GM18499 (cell line): ENCODE measurements around the gene GGN.
"Not testable (repeated sequence)": the region's sequence is repeated elsewhere in the genome, so short reads cannot be mapped to it uniquely, and the experiment has no call there.

Experiments used
- ATAC-seq: cut with Tn5 transposase; IDR thresholded peaks from one replicate; pipeline ENCODE4 v1.9.1; 2021; ENCODE audit warnings: moderate number of reproducible peaks; ENCODE audit not compliant: insufficient read depth, unreplicated experiment

The GGN gene, protein sequence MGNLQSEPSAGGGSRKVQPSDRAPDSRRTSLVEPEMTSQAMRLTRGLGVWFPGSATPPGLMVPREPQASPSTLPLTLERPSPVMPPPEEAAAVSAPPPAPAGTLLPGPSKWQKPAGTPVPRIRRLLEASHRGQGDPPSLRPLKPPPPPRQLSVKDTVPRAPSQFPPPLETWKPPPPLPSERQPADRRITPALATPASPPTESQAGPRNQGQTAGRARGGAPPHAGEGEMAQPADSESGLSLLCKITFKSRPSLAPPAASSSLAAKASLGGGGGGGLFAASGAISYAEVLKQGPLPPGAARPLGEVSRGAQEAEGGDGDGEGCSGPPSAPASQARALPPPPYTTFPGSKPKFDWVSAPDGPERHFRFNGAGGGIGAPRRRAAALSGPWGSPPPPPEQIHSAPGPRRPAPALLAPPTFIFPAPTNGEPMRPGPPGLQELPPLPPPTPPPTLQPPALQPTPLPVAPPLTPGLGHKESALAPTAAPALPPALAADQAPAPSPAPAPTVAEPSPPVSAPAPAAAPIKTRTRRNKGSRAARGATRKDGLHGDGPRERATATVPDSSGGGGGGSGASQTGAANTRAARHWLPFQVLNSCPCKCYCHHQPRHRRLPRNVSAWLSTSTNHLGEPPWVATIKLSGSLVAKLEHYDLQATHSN

DNA sequence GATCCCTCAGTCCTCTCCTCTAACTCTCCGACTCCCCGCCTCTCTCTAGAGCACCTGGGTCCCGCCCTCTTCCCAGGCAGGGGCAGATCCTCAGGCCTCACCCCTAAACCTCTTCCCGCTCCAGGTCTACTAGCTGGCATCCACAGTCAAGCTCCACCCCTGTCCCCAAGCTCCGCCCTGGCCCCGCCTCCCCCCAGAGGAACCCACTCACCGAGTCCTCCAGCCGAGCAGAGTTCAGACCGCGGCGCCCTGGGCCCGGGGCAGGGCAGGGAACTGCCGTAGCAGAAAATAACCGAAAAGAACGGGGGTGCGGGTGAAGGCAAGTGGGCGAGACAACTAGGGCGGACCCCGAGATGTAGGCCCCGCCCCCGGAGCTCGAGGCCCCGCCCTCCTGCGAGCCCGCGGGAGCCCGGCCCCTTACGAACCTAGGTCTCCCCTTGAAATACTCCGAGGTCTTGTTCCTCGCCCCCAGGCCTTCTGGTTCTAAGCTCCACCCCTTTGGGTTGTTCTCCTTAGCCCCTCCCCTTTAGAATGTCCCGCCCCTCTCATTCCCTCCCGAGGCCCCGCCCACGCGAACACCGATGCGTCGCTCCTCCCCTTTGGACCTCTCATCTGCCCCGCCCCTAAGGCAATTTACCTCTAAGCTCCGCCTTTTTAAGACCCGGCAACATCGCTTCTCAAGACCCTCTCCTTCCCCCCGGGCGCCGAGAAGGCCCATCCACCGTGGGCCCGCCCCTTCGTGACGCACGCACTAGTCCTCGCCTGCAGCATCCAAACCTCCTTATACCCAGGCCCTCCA is at the start of gene GGN:
GGN (minus strand) TSS at position 485 of the 799 bp plus-strand sequence. CDS start 773 bp downstream, outside the sequence.
- no peak for ATAC-seq

DNA sequence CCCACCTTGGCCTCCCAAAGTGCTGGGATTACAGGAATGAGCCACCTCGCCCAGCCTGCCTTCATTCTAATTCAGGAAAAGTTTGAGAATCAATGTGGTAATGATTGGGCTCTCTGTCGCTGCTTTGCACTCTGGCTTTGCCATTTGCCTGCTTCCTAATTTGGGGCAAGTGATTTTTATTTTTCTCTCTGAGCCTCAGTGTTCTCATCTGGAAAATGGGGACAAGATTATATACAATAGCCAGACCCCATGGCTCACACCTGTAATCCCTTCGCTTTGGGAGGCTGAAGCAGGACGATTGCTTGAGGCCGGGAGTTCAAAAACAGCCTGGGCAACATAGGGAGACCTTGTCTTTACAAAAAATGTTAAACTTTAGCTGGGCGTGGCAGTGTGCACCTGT is 49.5 kb upstream of the GGN start:
- ATAC-seq = no peak

DNA sequence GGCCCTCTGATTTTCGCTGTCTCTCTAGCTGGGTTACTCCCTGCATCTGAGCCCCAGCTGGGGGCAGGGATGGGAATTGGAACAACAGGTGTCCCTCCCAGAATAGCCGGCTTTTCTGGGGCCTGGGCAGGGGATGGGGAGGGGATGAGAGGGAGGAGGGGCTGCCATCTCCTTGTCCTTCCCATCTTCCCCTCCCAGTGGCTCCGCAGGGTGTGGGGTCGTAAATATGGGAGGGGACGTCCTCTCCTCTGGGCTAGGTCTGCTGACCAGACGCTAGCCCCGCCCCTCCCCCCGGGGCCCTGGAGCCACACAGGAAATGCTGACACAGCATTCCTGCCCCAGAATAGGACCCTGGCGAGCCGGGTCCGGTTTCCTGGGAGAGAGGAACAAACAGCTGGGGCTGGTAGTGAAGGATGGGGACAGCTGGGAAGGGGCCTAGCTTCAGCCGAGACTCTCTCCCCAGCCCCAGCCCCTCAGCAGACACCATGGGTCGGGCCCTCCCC is 46.8 kb upstream of the GGN start:
- ATAC-seq = no peak

DNA sequence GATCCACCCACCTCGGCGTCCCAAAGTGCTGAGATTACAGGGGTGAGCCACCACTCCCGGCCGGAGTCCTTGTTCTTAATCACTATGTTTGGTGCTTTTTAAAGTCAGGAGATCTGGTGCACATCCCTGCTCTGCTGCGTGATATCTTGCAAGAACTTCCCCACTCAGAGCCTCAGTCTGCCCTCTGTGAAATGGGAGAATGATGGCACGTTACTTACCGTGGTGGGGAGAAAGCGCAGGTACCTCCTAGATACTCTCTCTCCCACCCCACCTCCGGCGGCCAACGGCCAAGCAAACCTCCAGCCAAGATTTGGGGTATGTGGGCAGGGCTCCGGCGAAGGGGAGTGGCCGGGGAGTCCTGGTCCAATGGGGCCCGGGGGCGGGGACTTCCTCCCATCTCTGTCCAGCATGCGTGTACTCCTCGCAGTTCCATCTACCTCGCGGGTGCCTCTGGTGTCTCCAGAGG is 45.5 kb upstream of the GGN start, which contains the start of gene RYR1:
RYR1 (plus strand) TSS at position 424 of the 466 bp plus-strand sequence. CDS start 139 bp downstream, outside the sequence.
- ATAC-seq = no peak

DNA sequence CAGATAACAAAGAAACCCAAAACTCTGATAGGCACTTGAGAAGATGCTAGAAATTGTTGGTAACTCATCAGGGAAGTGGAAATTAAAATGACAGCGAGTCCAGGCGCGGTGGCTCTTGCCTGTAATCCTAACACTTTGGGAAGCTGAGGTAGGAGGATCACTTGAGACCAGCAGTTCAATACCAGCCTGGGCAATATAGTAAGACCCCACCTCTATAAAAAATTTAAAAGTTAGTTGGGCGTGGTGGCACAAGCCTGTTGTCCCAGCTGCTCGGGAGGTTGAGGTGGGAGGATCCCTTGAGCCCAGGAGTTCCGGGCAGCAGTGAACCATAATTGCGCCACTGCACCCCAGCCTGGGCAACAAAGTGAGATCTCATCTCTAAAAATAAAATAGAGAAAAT is 43.1 kb upstream of the GGN start:
- ATAC-seq = no peak

DNA sequence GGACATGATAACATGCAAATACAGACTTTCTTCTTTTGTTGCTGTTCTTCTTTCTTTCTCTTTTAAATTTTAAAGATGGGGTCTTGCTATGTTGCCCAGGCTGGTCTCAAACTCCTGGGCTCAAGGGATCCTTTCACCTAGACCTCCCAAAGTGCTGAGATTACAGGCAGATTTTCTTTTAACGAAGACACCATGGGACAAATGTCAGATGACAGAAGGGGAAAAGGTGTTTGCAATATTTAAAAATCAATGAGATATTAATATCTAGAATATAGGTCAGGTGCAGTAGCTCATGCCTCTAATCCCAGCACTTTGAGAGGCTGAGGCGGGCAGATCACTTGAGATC is 42.0 kb upstream of the GGN start:
- ATAC-seq = no peak

DNA sequence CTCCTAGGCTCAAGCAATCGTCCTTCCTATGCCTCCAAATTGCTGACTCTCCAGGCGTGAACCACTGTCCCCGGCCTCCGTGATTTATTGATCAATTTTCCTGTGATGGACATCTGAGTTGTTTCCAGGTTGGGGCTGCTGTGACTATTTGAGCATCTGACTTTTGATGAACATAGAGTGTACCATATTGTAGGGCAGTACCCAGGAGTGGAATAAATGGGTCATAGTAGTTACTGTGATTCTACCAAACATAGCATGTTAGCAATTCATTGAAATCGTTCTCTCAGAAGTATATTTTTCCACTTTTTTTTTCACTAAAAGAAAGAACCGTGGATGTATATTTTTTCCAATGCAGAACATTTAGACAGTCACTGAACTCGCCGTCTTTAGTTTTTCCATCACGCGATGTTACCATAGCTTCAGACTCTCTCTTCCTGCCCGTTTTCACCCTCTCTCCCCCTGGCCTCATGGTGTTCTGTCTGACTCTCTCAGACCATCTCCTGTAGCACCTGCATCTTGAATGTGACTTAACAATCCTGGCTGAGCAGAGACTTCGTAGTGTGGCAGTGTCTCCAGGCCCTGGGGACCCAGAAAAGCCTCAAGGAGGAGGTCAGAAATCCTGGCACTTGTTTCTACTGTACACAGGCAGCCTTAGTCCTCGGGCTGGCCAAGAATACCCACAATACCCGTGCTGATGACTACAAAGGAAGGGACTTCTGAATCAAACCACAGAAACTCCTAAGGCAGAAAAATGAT is 41.4 kb upstream of the GGN start:
- no peak for ATAC-seq

DNA sequence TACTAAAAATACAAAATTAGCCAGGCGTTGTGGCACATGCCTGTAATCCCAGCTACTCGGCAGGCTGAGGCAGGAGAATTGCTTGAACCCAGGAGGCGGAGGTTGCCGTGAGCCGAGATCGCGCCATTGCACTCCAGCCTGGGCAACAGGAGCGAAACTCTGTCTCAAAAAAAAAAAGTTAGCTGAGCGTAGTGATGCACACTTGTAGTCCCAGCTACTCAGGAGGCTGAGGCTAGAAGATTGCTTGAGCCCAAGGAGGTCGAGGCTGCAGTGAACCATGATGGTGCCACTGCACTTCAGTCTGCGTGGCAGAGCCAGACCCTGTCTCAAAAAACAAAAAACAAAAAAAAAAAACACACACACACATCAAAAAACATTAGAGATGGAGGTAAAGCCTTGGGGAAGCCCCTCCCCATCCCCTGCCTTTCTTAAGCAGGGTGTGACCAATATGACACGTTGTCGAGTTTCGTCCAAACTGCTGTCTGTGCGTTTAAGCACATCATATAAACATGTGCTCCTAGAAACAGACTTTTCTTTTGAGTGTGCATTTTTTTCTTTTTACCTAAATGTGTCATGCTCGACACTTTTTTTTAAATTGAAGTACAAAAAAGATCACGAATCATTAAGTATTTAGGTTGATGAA is 39.3 kb upstream of the GGN start:
- ATAC-seq = not testable (repeated sequence)

DNA sequence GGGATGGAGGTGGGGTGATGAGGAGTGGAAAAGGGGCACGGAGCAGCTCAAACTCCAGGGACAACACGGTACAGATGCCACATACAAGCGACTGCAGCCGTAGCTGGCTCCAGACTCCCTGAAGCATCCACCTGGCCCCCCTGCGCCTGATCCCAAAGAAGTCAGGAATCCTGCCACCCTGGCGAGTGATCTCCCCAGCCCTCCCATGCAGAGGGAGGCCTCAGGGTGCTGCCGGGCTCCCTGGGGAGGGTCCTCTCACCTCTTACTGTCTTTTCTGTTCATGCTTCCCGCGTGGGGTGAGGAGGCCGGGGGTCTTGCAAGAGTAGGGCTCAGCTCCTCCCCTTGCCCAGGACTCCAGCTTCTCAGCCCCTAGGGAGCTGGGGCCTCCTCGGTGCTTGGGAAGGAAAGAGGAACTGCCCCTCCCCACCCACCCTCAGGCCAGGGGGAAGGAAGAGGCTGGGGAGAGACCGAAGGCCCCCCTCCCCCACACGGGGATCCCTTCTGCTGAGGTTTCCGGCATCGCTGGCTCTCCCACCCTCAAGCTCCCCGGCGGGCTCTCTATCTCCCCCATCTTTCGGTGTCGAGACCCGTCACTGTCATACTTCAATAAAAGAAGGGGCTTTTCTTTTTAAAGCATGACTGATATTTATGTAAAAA is 38.1 kb upstream of the GGN start, which contains the start of gene RASGRP4:
RASGRP4 (minus strand) TSS at position 410 of the 657 bp plus-strand sequence; CDS start at position 282, 128 bp downstream.
- ATAC-seq = no peak

DNA sequence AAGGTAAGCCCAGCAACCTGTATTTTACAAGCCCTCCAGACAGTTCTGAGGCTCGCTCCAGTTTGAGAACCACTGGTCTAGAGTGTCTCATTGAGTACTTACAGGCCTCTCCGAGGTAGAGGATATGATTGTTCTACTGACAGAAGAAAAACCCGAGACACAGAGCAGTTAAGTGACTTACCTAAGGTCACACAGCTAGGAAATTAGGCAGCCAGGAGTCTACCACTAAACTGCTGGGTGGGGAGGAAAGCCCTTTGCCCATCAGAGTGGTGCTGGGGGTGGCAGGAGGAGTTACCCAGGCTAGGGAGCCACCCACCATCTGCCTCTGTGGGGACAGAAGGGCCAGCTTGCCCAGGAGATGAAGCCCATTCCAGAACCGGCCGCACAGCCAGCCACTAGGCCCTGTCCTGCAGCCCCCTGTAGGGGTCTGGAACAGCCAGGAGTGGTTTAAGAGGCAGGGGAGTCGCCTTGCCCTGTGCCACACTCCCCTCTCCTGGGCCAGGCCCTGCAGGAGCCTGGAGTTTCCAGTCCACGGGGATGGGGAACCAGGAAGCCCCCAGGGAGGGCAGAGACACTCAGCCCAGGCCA is 37.5 kb upstream of the GGN start:
- no peak for ATAC-seq

DNA sequence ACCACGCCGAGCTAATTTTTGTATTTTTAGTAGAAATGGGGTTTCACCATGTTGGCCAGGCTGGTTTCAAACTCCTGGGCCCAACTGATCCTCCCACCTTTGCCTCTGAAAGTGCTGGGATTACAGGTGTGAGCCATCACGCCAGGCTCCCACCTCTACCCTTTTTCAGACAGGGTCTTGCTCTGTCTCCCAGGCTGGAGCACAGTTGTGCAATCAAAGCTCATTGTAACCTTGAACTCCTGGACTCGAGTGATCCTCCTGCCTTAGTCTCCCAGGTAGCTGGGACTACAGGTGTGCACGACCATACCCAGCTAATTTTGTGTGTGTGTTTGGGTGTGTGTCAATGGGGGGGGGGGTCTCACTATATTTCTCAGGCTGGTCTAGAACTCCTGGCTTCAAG is 36.4 kb upstream of the GGN start:
- ATAC-seq = no peak

DNA sequence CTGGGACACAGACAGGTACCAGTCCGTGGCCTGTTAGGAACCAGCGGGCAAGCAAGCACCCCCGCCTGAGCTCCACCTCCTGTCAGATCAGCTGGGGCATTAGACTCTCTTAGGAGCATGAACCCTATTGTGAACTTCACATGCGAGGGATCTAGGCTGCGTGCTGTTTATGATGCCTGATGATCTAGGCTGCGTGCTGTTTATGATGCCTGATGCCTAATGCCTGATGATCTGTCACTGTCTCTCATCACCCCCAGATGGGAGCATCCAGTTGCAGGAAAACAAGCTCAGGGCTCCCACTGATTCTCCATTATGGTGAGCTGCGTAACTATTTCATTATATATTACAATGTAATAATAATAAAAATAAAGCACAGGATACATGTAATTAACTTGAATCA is 34.6 kb upstream of the GGN start:
- ATAC-seq = no peak

DNA sequence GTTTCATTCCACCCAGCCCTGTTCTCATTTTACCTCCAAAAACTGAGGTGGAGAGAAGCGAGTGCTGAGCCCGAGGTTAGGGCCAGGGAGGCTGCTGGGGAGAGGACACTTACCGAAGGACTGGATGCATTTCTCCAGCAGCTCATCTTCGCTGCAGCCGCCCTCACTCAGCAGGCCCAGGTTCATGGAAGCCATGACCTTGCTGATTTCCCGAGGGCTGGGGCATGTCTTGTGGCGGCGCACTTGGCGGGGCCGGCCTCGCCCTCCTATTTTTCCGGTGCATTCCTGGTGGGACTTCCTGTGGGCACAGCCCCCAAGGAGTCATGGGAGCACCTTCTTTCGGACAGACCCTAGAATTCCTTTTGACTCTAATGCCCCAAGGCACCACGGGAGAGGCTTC is 34.0 kb upstream of the GGN start:
- no peak for ATAC-seq

DNA sequence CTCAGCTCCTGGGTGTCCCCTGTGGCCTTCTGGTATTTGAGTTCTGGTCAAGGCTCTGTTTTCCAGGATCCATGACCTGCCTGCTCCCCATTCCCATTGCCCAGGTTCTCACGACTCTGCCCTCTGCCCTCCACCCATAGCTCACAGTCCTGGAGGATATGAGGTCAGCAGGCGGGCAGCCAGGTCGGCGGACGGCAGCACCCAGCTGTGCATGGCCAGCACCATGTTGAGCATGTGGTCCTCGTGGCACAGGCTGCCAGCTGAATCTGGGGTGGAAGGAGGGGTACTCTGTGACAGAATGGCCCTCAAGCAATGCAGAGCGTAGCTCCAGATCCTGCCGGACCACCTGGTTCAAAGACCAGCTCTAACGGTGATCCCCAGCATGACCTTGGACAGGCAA is 33.1 kb upstream of the GGN start:
- no peak for ATAC-seq

DNA sequence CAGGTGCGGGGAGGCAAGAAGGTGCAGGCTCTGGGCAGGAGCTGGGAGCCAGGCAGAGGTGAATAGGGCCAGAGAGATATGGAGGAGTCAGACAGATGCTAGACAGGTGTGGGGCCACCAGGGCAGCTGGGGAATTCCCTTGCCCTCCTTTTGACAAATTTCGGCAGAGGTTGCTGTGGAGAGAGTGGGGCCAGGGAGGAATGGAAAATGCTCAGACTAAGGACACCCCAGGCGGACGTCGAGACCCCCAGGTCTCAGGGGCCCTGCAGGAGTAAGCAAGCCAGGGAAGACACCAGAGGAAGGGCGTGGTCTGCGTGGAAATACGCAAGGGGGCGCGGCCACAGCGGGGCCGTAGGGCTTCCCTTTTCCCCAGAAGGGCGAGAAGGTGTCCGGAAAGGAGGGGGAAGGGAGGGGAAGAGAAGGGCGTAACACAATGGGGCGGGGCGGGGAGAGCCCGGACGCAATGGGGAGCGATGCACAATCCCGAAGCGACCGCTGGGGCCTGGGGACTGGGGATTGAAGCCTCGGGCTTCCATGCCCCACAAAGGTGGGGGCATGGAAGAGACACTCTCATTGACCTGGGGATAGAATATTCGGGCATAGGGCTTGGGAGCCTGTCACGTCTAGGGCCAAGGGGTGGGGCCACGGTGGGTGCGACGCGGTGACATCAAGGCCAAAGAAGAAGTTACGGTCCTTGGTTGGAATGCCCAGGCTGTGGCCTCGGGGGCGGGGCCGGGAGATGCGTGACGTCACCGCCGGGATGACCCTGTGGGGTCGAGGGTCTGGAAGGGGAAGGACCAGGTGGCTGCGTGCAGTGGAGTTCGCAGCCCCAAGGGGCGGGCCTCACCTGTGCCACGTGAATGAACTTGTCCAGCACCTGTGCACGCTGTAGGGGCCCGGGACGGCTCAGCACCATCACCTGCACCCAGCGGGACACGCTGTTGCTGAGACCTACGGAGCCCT is 30.0 kb upstream of the GGN start:
- no peak for ATAC-seq

DNA sequence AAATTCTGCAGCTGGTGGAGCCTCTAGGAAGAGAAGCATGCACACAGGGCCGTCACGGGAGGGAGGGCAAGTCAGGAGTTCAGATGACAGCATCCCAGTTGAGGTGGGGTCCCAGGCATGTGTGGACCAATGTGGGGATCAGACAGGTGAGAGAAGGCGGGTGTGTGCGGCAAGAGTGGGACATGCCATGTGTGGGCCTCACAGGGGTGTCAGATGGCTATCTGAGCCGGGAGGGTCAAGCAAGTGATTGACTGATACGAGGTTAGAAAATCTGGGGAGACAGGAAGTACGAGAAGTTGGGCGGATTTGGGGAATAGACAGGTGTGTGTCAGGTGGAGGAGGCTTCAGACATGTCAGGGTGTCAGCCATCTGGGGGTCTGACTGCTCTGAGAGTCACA is 29.3 kb upstream of the GGN start:
- ATAC-seq = no peak

DNA sequence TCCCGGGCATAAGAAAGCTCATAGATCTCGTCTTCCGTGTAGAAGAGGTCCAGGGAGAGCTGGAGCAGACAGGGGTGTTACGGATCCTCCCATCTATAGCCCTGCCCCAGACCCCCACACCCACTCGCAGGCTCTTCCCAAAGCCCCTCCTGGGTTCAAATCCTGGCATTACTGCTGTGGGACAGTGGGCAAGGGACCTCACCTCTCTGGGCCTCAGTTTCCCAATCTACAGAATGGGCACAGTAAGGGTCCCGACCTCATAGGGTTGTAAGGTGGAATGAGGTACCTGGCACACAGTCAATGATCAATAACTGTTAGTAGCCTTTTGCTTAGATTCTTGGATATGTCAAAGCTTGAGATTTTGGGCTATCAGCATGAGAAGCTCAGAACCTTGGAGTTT is 25.6 kb upstream of the GGN start:
- no peak for ATAC-seq
